NK-92 (cell line): Measurements from ENCODE around the gene PDK4.
"Not testable (repeated sequence)": the region's sequence is repeated elsewhere in the genome, so short reads cannot be mapped to it uniquely, and the experiment has no call there.

Experiments
- DNase-seq: peaks from one replicate; lab custom pipeline; 2025; ENCODE audit not compliant: unreplicated experiment; lab: John Stamatoyannopoulos, UW

The PDK4 gene

GRCh38 chr7:95578299-95578855 lies 17.9 kb downstream of the PDK4 start:
- no peak for DNase-seq

GRCh38 chr7:95577137-95577536 lies 19.2 kb downstream of the PDK4 start:
- no peak for DNase-seq

- no peak for DNase-seq
Observed at GRCh38 chr7:95569720-95570119, 26.6 kb downstream of the PDK4 start.

- no peak for DNase-seq
Observed at GRCh38 chr7:95560674-95561073, 35.6 kb downstream of the PDK4 start.

GRCh38 chr7:95558864-95559263 lies 37.5 kb downstream of the PDK4 start:
- DNase-seq: no peak

- DNase-seq: no peak
Observed at GRCh38 chr7:95556777-95557176, 39.5 kb downstream of the PDK4 start.

GRCh38 chr7:95553939-95554338 lies 42.4 kb downstream of the PDK4 start:
- DNase-seq: no peak

GRCh38 chr7:95552010-95552926 lies 44.0 kb downstream of the PDK4 start:
- not testable (repeated sequence) for DNase-seq

- DNase-seq: no peak
Observed at GRCh38 chr7:95550546-95550945, 45.8 kb downstream of the PDK4 start.

GRCh38 chr7:95549818-95550529 lies 46.3 kb downstream of the PDK4 start:
- DNase-seq: no peak

- no peak for DNase-seq
Observed at GRCh38 chr7:95547361-95548348, 48.7 kb downstream of the PDK4 start.

GRCh38 chr7:95546647-95547046 lies 49.7 kb downstream of the PDK4 start:
- no peak for DNase-seq

- DNase-seq: no peak
Observed at GRCh38 chr7:95545673-95546072, 50.6 kb downstream of the PDK4 start.

- DNase-seq: no peak
Observed at GRCh38 chr7:95545007-95545615, 51.2 kb downstream of the PDK4 start.

- DNase-seq: no peak
Observed at GRCh38 chr7:95544171-95544570, 52.1 kb downstream of the PDK4 start.

GRCh38 chr7:95543312-95543711 lies 53.0 kb downstream of the PDK4 start:
- DNase-seq: no peak

GRCh38 chr7:95540366-95540765 lies 56.0 kb downstream of the PDK4 start:
- DNase-seq: no peak

GRCh38 chr7:95539426-95539825 lies 56.9 kb downstream of the PDK4 start:
- DNase-seq: no peak

- DNase-seq: no peak
Observed at GRCh38 chr7:95537468-95537867, 58.8 kb downstream of the PDK4 start.

- DNase-seq: no peak
Observed at GRCh38 chr7:95536656-95537311, 59.5 kb downstream of the PDK4 start.
